H1 (cell line): ENCODE measurements around the gene ZNF132. TPM values are rescaled to one million over a fixed set of nuclear protein-coding genes. Genes with fewer than 3 reads are reported as not detected.

ENCODE experiments used
- KDM1A ChIP-seq: fragments of 200-600, 300-600 bp; sonication (generic); IDR thresholded peaks from 2 replicates; pipeline ENCODE4 v1.7.1; 2016; ENCODE audit warnings: mild to moderate bottlenecking, low read length, borderline replicate concordance
- TCF12 ChIP-seq: IDR thresholded peaks from 2 replicates; pipeline ENCODE4 v1.6.1; 2011; ENCODE audit warnings: low read depth, mild to moderate bottlenecking, low read length
- polyA plus RNA-seq, 7 experiments: library from polyadenylated mRNA; depleted of rRNA in 3 of 7; stranded (reverse) in 5 of 7; unstranded in 2 of 7; fragments of >200 nt in 5 of 7; fragments of 200-250 nt in 2 of 7; gene quantifications; 1 replicate in 5 of 7; 2 replicates in 1 of 7; 4 replicates in 1 of 7; pipeline versions ENCODE4 v1.2.1 to v1.2.3, GENCODE V29; 2011 to 2013; ENCODE audit warnings: missing spikeins in 2 of 7, mixed read lengths in 2 of 7
- total RNA-seq: library from RNA; stranded (reverse); fragmentation: NEBNext Ultra II Directional; extraction: Animal tissue kit (Norgen Biotek cat#: 25700); gene quantifications from 2 replicates; pipeline ENCODE4 v1.2.1, GENCODE V29; 2021

The ZNF132 gene
- total and polyA plus RNA-seq, 2 of the 8 experiments (the other 6 are each of a cell fraction or from before 2014, with no cell fraction given), result 0.89 to 1.9 TPM

DNA sequence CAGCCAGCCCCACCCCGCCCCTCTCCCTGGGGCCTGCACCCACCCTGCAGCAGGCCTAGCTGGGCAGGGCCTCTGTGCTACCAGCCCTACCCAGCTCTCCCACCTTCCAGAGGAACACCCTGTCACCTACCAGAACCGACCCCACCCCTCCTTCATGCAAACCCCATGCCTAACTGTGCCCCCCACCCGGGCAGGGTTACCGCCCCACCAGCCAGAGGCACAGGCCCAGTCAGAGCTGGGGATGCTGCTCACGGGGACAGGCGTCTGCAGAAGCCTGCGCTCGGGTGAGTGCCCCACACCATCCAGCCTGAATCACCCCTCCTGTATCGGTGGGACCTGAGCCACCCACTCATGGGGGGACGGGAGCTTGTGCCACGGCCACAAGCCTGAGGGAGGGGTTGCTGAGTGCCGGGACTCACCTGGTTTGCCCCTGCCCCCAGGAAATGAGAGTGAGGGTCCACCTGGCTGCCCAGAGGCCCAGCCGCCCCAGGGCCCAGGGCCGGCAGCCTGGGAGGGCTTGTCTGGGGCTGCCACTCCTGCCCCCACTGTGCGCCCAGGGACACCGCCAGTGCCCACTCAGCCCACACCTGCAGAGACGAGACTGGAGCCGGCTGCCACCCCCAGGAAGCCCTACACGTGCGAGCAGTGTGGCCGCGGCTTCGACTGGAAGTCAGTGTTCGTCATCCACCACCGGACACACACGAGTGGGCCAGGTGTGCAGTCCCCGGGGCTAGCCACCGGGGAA, 40.0 kb upstream of the ZNF132 start (continued):
- TF ChIP-seq KDM1A (no peak), TCF12 (no peak)
